Skeletal muscle cell (primary cell): ENCODE data around the gene EIF3C.
A peak's percentile ranks its signal among the peaks of the same experiment; 100 is the strongest.
"Not testable (repeated sequence)": the region's sequence is repeated elsewhere in the genome, so short reads cannot be mapped to it uniquely, and the experiment has no call there.

Experiments used
- DNase-seq: peaks from one replicate; pipeline ENCODE4 v3.0.0-alpha.2; 2010; ENCODE audit warnings: low read depth
- H3K4me3 ChIP-seq: 2 replicates; pipeline ENCODE4 v1.5.1; 2011; ENCODE audit warnings: low read depth, mild to moderate bottlenecking, control low read depth, low read length, moderate library complexity

Gene EIF3C, protein sequence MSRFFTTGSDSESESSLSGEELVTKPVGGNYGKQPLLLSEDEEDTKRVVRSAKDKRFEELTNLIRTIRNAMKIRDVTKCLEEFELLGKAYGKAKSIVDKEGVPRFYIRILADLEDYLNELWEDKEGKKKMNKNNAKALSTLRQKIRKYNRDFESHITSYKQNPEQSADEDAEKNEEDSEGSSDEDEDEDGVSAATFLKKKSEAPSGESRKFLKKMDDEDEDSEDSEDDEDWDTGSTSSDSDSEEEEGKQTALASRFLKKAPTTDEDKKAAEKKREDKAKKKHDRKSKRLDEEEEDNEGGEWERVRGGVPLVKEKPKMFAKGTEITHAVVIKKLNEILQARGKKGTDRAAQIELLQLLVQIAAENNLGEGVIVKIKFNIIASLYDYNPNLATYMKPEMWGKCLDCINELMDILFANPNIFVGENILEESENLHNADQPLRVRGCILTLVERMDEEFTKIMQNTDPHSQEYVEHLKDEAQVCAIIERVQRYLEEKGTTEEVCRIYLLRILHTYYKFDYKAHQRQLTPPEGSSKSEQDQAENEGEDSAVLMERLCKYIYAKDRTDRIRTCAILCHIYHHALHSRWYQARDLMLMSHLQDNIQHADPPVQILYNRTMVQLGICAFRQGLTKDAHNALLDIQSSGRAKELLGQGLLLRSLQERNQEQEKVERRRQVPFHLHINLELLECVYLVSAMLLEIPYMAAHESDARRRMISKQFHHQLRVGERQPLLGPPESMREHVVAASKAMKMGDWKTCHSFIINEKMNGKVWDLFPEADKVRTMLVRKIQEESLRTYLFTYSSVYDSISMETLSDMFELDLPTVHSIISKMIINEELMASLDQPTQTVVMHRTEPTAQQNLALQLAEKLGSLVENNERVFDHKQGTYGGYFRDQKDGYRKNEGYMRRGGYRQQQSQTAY

GRCh38 chr16:28711220-28712083, at the start of gene EIF3C:
TSS of gene EIF3C (plus strand) at chr16:28711464. CDS start at chr16:28711687, 223 bp downstream.
- not testable (repeated sequence) for DNase-seq

GRCh38 chr16:28666264-28666663, 45.0 kb upstream of the EIF3C start:
- DNase-seq, H3K4me3 ChIP-seq: not testable (repeated sequence)

More at GRCh38 chr16:28711220-28712083, at the start of gene EIF3C:
- H3K4me3 ChIP-seq: peak within 1 kb of the TSS; percentile 35

GRCh38 chr16:28667480-28667879, 43.8 kb upstream of the EIF3C start:
- not testable (repeated sequence) for DNase-seq, H3K4me3 ChIP-seq

DNA sequence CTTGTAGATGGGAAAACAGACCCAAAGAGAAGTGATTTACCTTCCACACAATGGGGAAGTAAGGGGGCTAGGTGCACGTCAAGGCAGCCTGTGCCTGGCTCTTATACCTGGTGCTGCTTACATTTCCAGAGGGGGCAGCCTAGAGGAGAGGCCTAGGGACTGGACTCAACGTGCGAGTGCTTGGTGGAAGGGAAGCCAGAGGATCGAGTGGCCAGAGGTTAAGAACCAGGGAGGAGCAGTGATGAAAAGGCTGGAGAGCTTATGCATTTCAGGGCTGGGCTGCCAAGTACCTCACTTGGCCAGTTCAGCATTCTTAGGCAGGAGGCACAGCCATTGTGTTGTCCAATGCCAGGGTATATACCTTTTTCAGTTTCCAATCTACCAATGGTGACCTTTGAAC, 43.1 kb upstream of the EIF3C start:
- DNase-seq, H3K4me3 ChIP-seq: not testable (repeated sequence)

- not testable (repeated sequence) for H3K4me3 ChIP-seq, DNase-seq
Observed at GRCh38 chr16:28688327-28688952, 22.8 kb upstream of the EIF3C start.

DNA sequence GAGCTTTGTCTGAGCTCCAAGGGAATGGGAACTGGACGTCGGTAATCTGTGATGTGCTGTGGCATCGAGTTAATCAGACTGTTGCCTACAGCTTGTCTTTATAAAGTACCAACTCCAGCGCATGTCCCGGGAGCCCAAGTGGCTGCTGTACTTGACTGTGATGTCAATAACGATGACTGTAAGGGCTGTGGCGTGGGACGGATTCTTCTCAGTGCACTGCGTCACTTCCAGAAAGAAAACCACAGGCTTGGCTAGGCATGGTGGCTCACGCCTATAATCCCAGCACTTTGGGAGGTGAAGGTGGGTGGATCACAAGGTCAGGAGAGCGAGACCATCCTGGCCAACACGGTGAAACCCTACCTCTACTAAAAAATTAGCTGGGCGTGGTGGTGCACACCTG, 21.8 kb upstream of the EIF3C start:
- not testable (repeated sequence) for DNase-seq, H3K4me3 ChIP-seq

GRCh38 chr16:28691722-28692121, 19.5 kb upstream of the EIF3C start:
- not testable (repeated sequence) for H3K4me3 ChIP-seq, DNase-seq

GRCh38 chr16:28693257-28693950, 17.9 kb upstream of the EIF3C start:
- H3K4me3 ChIP-seq, DNase-seq: not testable (repeated sequence)

- DNase-seq, H3K4me3 ChIP-seq: not testable (repeated sequence)
Observed at GRCh38 chr16:28699792-28700191, 11.5 kb upstream of the EIF3C start.

DNA sequence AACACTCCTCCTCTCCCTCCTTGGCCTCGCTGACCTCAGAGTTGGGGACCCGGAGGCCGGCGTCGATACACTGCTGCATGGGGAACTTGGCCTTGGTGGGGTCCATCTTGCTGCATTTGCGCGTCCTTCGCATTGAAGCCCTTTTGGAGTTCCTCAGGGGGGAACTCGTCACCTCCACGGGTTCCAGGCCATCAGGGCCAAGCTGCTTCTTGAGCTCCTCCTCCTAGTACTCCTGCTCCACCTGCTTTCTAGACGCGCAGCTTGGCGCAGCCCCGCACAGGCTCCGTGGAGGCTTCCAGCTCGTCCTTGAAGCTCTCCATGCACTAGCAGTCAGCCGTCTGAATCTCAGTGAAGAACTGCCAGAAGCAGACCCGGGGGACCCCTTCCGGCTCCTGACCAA, 10.9 kb upstream of the EIF3C start:
- not testable (repeated sequence) for DNase-seq

GRCh38 chr16:28701384-28701783, 9.9 kb upstream of the EIF3C start:
- not testable (repeated sequence) for H3K4me3 ChIP-seq, DNase-seq

More for the DNA sequence above, 10.9 kb upstream of the EIF3C start:
- not testable (repeated sequence) for H3K4me3 ChIP-seq

DNA sequence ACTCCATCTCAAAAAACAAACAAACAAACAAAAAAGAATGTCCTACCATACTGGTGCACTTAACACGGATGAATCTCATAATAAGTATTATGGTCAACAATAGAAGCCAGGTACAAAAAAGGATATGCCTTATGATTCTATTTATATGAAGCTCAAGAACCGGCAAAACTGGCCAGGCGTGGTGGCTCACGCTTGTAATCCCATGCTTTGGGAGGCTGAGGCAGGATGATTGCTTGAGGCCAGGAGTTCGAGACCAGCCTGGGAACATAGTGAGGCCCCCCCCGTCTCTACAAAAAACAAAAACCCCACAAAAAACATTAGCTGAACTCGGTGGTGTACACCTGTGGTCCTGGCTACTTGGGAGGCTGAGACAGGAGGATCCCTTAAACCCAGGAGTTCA, 7.0 kb upstream of the EIF3C start:
- not testable (repeated sequence) for DNase-seq, H3K4me3 ChIP-seq

DNA sequence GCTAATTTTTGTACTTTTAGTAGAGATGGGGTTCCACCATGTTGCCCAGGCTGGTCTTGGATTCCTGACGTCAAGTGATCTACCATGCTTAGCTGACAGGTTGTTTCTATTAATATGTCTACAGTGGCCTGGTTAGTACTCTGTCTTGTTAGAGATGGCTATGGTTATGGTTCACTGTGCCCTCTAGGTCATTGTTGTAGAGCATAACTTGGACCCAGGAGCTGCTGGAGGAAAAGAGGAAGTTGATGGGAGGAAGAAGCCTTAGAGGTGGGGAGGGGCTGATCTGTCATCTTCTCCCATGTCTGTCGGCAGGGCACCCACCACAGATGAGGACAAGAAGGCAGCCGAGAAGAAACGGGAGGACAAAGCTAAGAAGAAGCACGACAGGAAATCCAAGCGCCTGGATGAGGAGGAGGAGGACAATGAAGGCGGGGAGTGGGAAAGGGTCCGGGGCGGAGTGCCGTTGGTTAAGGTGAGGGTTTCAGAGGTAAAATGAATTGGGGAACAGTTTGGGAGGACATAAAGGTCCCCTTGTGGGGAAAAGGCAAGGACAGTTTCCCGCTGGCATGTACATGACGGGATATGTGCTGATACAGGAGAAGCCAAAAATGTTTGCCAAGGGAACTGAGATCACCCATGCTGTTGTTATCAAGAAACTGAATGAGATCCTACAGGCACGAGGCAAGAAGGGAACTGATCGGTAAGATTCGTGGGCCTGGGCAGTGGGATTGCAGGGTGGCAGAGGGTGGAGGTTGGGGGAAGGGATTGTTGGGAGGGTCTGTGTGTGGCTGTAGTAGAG, 11.8 kb downstream of the EIF3C start:
- not testable (repeated sequence) for DNase-seq, H3K4me3 ChIP-seq

DNA sequence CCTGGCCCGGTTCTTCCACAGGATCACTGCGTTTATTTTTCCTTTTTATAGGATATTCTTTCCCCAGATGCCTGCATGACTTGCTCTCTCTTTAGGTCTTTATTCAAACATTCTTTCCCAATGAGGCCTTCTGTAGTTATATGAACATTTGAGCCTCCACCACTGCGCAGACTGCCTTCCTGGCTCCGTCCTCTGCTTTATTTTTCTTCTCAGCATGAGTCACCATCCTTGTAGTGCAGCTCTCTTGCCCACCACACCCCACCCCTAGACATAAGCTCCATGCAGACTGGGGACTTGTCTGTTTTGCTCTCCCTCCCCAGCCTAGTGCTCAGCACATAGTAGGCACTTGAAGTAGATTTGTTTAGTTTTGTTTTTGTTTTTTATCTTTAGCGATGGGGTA, 20.0 kb downstream of the EIF3C start:
- not testable (repeated sequence) for DNase-seq, H3K4me3 ChIP-seq

DNA sequence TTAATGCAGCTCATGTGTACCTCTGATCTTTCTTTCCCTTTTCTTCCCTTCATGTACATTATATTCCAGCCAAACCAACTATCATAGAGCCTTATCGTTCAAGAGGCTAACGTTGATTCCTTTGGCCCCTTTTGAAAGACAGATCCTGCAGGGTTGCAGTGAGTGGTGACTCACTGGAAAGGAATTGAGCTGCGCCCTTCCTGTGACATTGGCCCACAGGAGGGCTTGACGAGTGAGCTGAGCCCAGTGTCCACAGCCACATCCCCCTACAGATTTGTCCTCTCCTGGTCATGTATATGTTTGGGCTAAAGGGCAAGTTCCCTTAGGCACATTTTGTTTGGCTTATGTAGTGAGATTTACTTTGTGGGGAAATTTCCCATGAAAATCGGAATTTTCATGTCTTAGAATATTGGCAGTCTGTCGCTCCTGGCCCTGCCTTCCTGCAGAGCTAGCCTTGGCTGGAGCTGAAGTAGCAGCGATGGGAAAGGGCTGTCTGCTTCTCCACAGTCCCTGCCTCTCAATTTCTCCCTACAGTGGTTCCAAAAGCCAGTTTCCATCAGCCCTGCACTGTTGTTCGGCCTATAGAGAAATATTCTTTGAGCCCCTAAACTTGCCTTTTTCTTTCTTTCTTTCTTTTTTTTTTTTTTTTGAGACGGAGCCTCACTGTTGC, 21.3 kb downstream of the EIF3C start:
- not testable (repeated sequence) for DNase-seq, H3K4me3 ChIP-seq

GRCh38 chr16:28739787-28740186, 28.5 kb downstream of the EIF3C start:
- not testable (repeated sequence) for DNase-seq

GRCh38 chr16:28740631-28741030, 29.4 kb downstream of the EIF3C start:
- H3K4me3 ChIP-seq, DNase-seq: not testable (repeated sequence)

More at GRCh38 chr16:28739787-28740186, 28.5 kb downstream of the EIF3C start:
- H3K4me3 ChIP-seq: not testable (repeated sequence)
